VCaP (cell line): ENCODE measurements around the gene COX4I1.
A peak's percentile ranks its signal among the peaks of the same experiment; 100 is the strongest.

Experiments
- H3K27ac ChIP-seq: fragments of 450-650 bp; 2 replicates; pipeline ENCODE4 v1.5.1; 2017
- CTCF ChIP-seq: fragments of 450-650 bp; conservative IDR thresholded peaks from 2 replicates; pipeline ENCODE4 v1.5.1; 2017; ENCODE audit warnings: mild to moderate bottlenecking, moderate library complexity

COX4I1 gene

DNA sequence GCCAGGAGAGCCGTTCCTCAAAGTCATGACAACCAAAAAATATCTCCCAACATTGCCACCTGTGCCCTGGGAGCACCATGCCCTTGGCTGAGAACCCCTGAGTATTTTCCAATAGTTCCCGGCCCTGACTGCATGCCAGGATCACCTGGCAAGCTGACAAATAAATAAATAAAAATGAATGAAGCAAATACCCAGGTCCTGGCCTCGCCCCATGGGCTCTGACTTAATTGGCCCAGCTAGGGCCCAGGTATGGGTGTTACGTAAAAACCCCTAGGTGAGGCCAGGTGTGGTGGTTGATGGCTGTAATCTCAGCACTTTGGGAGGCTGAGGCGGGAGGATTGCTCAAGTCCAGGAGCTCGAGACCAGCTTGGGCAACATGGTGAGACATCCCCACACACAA lies 45.9 kb upstream of the COX4I1 start:
- H3K27ac ChIP-seq = no peak overlapping the region
- no peak for TF ChIP-seq CTCF

DNA sequence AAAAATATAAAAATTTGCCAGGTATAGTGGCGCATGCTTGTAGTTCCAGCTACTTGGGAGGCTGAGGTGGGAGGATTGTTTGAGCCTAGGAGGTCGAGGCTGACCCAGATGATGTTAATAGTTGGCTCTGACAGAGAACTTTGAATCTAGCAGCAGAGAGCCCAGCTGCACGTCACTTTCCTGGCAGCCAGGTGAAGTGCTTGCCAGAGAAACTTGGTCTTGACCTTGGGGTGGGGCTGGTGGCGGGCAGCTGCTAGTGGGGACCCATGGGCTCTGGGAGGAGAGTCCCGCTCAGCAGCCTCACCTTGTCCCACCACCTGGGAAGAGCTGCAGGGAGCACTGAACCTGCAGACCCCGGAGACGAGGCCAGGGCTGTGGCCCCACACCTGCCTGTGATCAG lies 45.5 kb upstream of the COX4I1 start:
- H3K27ac ChIP-seq = no peak overlapping the region
- TF ChIP-seq CTCF = no peak

- H3K27ac ChIP-seq = no peak overlapping the region
Observed at GRCh38 chr16:85754413-85754812, 45.1 kb upstream of the COX4I1 start.

DNA sequence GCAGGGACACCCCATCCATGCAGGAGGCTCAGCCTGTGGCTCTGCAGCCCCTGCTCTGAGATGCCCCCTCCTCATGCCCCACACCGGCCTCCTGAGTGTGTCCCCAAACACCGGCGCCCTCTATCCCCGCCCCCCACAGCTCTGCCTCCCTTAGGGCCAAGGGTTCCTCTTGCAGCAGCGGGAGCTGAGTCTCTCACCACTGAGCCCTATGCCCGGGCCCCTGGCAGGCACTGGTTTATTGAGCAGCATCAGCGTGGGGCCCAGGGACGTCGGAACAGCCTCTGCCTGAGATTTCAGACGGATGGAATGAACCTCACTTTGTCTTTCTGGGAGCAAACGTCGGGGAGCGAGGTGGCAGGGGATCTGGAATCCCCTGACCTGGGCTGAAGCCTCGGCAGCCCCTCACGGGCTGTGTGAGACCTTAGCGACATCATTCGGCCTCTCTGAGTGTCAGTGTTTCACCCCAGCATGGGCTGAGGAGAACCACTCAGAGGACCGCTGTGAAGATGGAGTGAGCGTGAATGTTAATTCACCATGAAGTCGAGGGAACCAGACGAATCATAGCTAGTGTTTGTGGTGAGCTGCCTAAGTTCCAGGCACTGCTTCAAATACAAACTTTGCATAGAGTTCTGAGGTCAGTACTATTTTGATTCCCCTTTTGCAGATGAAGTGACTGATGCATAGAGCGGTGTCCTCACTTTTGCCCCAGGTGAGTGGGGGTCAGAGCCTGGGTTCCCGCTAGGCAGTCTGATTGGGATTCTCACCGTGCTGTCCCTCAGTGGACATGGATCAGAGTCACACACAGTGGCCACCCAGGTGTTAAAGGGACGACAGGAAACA lies 43.3 kb upstream of the COX4I1 start:
- H3K27ac ChIP-seq = no peak overlapping the region
- TF ChIP-seq CTCF = no peak

More at GRCh38 chr16:85754413-85754812, 45.1 kb upstream of the COX4I1 start:
- TF ChIP-seq CTCF = no peak

GRCh38 chr16:85757341-85757822 lies 42.1 kb upstream of the COX4I1 start:
- no peak overlapping the region for H3K27ac ChIP-seq

DNA sequence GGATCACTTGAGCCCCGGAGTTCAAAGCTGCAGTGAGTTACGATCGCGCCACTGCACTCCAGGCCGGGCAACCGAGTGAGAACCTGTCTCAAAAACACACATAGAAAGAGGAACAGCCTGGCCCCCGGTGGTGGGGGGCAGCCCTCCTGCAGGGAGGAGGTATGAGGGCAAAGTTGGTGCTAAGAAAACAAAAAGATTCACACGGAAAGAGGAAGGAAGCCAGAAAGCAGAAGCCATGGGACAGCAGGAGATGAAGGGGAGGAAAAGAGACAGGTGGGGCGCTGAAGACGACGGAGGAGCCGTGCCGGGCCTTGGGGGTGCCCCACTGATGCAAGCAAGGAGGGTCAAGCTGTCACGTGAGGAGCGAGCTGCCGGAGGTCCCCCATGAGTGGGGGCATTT lies 40.4 kb upstream of the COX4I1 start:
- no peak overlapping the region for H3K27ac ChIP-seq
- TF ChIP-seq CTCF = no peak

More at GRCh38 chr16:85757341-85757822, 42.1 kb upstream of the COX4I1 start:
- no peak for TF ChIP-seq CTCF

DNA sequence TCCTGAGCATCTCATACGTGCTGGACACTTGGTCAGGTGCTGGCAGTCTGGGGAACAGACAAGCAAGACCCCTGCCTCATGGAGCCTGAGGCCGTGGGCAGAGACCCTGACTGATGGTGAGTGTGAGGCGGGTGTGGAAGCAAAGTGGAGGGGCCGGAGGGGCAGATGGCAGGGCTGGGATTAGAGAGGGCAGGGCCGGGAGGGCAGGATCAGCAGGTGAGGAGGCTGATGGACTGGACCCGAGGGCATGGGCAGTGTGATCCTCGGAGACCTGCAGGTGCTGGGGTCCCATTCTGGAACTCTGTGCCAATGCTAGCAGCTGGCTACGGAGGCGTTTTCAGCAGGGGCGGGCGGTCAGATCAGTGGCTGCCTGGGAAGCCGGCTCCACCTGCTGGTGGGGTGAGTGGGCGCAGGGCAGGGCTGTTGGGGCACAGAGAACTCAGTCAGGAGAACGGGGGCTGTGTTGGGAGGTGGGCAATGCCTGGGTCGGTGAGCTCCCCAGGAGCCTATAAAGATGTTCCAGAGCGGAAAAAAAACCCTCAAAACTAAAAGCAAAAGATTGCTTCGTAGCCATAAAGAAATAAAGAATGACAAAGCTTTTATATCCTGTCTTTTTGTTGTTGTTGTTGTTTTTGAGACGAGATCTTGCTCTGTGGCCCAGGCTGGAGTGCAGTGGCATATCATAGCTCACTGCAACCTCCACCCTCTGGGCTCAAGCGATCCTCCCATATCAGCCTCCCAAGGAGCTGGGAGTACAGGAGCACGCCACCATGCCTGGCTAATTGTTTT lies 39.7 kb upstream of the COX4I1 start:
- peak; percentile 63 for TF ChIP-seq CTCF
- H3K27ac ChIP-seq = no peak overlapping the region
